GM12874 (cell line): ENCODE data around the gene MS4A14.

Source experiments
- CTCF ChIP-seq: IDR thresholded peaks from 2 replicates; pipeline ENCODE4 v1.5.1; 2011; ENCODE audit warnings: low read depth, mild to moderate bottlenecking, control low read depth, low read length, moderate library complexity; ENCODE audit not compliant: insufficient read depth

MS4A14 gene

GRCh38 chr11:60372767-60373166, 23.5 kb upstream of the MS4A14 start:
- no peak for TF ChIP-seq CTCF

- no peak for TF ChIP-seq CTCF
These were observed 20.9 kb upstream of the MS4A14 start for GRCh38 chr11:60375316-60375715.

GRCh38 chr11:60376601-60377000, 19.7 kb upstream of the MS4A14 start:
- no peak for TF ChIP-seq CTCF

- TF ChIP-seq CTCF: no peak
These were observed 18.7 kb upstream of the MS4A14 start for GRCh38 chr11:60377401-60378136.

GRCh38 chr11:60378354-60378753, 17.9 kb upstream of the MS4A14 start, which contains the start of gene MS4A7:
Gene MS4A7, plus strand, starts transcription at chr11:60378532. Its CDS starts 4,610 bp downstream, at chr11:60383142.
- TF ChIP-seq CTCF: no peak

GRCh38 chr11:60389279-60389910, 6.9 kb upstream of the MS4A14 start:
- TF ChIP-seq CTCF: no peak

GRCh38 chr11:60390419-60390818, 5.8 kb upstream of the MS4A14 start:
- TF ChIP-seq CTCF: no peak
